AG09309 (cell line): ENCODE data around the gene NSMCE1.
"Not testable (repeated sequence)": the region's sequence is repeated elsewhere in the genome, so short reads cannot be mapped to it uniquely, and the experiment has no call there.

Experiments
- DNase-seq: peaks from one replicate; pipeline ENCODE4 v3.0.0-alpha.2; 2010; ENCODE audit warnings: low read depth
- H3K4me3 ChIP-seq: 2 replicates; pipeline ENCODE4 v1.5.1; 2011; ENCODE audit warnings: mild to moderate bottlenecking, low read depth, low read length, moderate library complexity; ENCODE audit not compliant: control insufficient read depth
- CTCF ChIP-seq: IDR thresholded peaks from 2 replicates; pipeline ENCODE4 v1.5.1; 2011; ENCODE audit warnings: mild to moderate bottlenecking, low read depth, low read length, inconsistent platforms; ENCODE audit not compliant: insufficient read depth, control insufficient read depth; ENCODE audit errors: missing control alignments

NSMCE1 gene

GRCh38 chr16:27291106-27291505, 22.5 kb upstream of the NSMCE1 start:
- TF ChIP-seq CTCF: no peak
- no peak for DNase-seq
- H3K4me3 ChIP-seq: no peak overlapping the region

GRCh38 chr16:27290562-27290961, 22.0 kb upstream of the NSMCE1 start:
- DNase-seq: no peak
- no peak for TF ChIP-seq CTCF
- H3K4me3 ChIP-seq: no peak overlapping the region

- no peak overlapping the region for H3K4me3 ChIP-seq
- no peak for DNase-seq
- TF ChIP-seq CTCF: no peak
Observed at GRCh38 chr16:27289669-27290068, 21.1 kb upstream of the NSMCE1 start.

GRCh38 chr16:27288313-27288712, 19.7 kb upstream of the NSMCE1 start:
- not testable (repeated sequence) for H3K4me3 ChIP-seq, DNase-seq

GRCh38 chr16:27287887-27288286, 19.3 kb upstream of the NSMCE1 start:
- no peak overlapping the region for H3K4me3 ChIP-seq
- DNase-seq: no peak
- TF ChIP-seq CTCF: no peak

GRCh38 chr16:27287051-27287811, 18.7 kb upstream of the NSMCE1 start:
- no peak for DNase-seq
- TF ChIP-seq CTCF: no peak

GRCh38 chr16:27286451-27286850, 17.9 kb upstream of the NSMCE1 start:
- TF ChIP-seq CTCF: no peak
- DNase-seq: peak; percentile 85
- H3K4me3 ChIP-seq: no peak overlapping the region

More at GRCh38 chr16:27287051-27287811, 18.7 kb upstream of the NSMCE1 start:
- no peak overlapping the region for H3K4me3 ChIP-seq
